Gastroesophageal sphincter (tissue), 3 donors: Measurements from ENCODE around the gene RETREG1.

Source experiments
- POLR2A ChIP-seq, 2 donors: fragments of 450-650 bp; IDR thresholded peaks; one replicate each; pipeline ENCODE4 v1.6.1; 2017; ENCODE audit warnings: antibody characterized with exemption in 2 of 2, mild to moderate bottlenecking in 2 of 2, moderate library complexity in 1 of 2
- POLR2AphosphoS5 ChIP-seq: sonication (generic); formaldehyde crosslinking; IDR thresholded peaks from one replicate; pipeline ENCODE4 v1.6.1; 2017; ENCODE audit warnings: antibody characterized with exemption
- TF ChIP-seq, protein P1 (sequence below), 4 experiments: fragments of 200-600 bp in 2 of 4; fragments of 450-650 bp in 2 of 4; sonication (generic) in 1 of 4; IDR thresholded peaks; one replicate each; pipeline ENCODE4 v1.5.1; 2017 to 2019; ENCODE audit warnings: antibody characterized with exemption in 4 of 4, mild to moderate bottlenecking in 2 of 4, moderate library complexity in 2 of 4

DNA sequence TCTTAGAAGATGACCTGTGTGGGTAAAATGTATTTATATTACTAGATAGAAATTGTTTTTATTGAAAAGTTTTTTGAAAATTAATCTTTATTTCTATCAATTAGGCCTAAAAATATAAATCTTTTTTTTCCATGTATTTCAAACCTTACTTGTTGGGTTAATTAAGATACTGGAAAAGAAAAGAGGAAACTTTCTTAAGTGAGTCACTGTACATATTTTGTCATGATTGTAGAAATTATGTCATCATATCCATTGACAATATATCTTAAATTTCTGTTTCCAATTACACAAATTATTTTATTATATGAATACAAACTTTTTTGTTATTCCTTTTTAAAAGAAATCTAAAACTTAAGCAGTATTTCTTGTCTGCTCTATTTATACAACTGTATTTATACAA, 53.1 kb downstream of the RETREG1 start:
- TF ChIP-seq, protein P1, sequence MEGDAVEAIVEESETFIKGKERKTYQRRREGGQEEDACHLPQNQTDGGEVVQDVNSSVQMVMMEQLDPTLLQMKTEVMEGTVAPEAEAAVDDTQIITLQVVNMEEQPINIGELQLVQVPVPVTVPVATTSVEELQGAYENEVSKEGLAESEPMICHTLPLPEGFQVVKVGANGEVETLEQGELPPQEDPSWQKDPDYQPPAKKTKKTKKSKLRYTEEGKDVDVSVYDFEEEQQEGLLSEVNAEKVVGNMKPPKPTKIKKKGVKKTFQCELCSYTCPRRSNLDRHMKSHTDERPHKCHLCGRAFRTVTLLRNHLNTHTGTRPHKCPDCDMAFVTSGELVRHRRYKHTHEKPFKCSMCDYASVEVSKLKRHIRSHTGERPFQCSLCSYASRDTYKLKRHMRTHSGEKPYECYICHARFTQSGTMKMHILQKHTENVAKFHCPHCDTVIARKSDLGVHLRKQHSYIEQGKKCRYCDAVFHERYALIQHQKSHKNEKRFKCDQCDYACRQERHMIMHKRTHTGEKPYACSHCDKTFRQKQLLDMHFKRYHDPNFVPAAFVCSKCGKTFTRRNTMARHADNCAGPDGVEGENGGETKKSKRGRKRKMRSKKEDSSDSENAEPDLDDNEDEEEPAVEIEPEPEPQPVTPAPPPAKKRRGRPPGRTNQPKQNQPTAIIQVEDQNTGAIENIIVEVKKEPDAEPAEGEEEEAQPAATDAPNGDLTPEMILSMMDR (IDR thresholded peaks at IDR 0.05), result no peak
- TF ChIP-seq POLR2AphosphoS5, result no peak
- no peak for TF ChIP-seq POLR2A (IDR thresholded peaks at IDR 0.05)
